Activated naive CD4-positive, alpha-beta T cell treated with anti-CD3 and anti-CD28 coated beads, Interleukin-2, amount 10 ng/mL, durations not matched to agents 5 hours and 36 hours (primary cell): ENCODE results near the gene CD68. TPM values are rescaled to one million over a fixed set of nuclear protein-coding genes. Genes with fewer than 3 reads are reported as not detected.

Source experiments
- total RNA-seq, 2 experiments: library from RNA; stranded (reverse); gene quantifications; one replicate each; pipeline ENCODE4 v1.2.3, GENCODE V29; 2021

Gene CD68
- total RNA-seq, result 10 to 100 TPM in 1 of 2 experiments, 1 to 10 TPM in 1; 9.8 to 10.3 TPM

GRCh38 chr17:7579001-7579833 is at the start of gene CD68:
Gene CD68 (plus strand): TSS chr17:7579638. CDS start chr17:7579678, 40 bp downstream.

GRCh38 chr17:7548585-7549400 is 30.6 kb upstream of the CD68 start, which contains the start of gene TNFSF12:
Gene TNFSF12 (plus strand): TSS chr17:7549058. CDS start chr17:7549154, 96 bp downstream.

GRCh38 chr17:7558544-7559319 is 20.7 kb upstream of the CD68 start, which contains the start of gene TNFSF13:
Gene TNFSF13 (plus strand): TSS chr17:7558750. CDS start chr17:7559040, 290 bp downstream.

GRCh38 chr17:7561589-7562207 is 17.7 kb upstream of the CD68 start, which contains the start of gene SENP3:
Gene SENP3 (plus strand): TSS chr17:7561919. CDS start chr17:7563077, 1,158 bp downstream.

GRCh38 chr17:7583253-7584109 is 4.0 kb downstream of the CD68 start, which contains the start of gene MPDU1:
Gene MPDU1 (plus strand): TSS chr17:7583852. CDS start chr17:7583863, 11 bp downstream.

GRCh38 chr17:7589891-7590691 is 10.7 kb downstream of the CD68 start, which contains the start of gene SOX15:
Gene SOX15 (minus strand): TSS chr17:7590094. CDS start chr17:7589676, 418 bp downstream.

DNA sequence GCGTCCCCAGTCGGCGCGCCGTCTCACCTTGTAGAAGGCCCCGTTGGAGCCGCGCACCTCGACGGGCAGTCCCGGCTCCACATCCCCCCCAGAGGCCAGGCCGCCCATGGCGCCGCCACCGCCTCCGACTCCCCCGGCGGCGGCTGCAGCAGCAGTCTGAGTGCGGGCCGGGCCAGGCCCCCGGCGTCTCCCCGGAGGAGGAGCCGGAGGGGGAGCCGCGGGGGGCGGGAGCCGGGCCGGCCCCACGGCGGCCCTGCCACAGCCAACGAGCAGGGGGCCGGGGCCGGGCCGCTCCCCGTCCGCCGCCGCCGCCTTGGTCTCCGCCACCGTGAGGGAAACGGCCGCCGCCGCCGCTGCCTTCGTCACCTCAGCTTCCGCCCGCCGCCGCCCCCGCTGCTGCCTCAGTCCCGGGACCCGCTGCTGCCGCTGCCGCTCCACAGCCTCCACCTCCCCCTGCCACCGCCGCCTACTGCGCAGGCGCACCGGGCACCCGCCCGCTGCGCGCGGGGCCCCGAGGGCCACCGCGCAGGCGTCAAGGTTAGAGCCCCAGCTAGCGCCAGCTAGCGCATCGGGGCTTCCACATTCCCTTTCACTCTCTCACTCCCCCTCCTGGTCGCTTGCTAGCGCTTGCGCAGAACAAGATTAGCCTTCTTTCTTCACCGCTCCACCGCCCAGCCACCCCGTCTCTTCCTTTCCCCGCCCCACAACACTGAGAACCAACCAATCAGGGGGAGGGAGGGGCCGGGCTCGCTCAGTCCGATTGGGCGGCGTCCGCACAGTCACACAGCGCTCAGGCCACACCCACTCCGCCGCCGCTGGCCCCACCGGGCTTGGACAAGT is 35.2 kb downstream of the CD68 start, which contains the start of gene FXR2:
Gene FXR2, minus strand, starts transcription at position 473 of the 840 bp plus-strand sequence. Its CDS starts 365 bp downstream, at position 108.

DNA sequence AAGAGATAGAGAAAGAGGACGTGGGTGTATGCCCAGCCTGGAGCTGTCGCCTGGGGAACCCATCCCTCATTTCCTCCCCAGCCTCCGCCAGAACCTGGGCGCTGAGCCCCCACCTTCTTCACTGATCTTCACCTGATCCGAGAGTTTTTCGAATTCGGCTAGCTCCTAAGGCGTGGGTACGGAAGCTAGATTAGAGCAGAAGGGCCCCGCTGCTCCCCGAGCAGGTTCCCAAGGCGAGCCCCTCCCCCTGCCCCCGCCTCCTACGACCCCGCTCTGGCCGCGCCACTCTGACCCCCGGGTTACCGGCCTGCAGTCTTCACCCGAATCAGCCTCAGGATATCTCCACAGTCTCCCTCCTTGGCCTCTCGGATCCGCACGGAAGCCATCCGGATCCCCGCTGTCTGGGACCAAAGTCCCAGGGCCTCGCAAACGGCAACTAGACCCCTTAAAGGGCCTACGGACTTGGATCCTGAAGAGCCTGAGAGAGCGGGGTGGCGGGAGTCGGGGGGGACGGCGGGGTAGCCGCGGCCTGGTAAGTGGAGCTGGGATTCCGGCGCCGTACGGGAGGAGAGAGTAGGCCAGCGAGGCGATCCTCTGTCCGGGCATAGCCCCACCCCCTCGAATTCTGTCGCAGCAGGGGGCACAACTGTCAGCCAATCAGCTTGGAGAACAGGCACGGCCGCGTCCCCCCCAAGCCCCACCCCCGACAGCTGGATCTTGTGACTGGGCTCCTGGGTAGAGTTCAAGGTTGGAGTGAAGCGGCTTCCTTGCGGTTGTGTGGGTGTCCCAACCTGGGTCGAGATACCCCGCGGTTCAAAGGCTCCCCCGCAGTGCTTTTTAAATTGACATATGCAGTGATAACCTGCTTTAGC is 48.0 kb downstream of the CD68 start, which contains the start of gene SAT2:
Gene SAT2, minus strand, starts transcription at position 572 of the 872 bp plus-strand sequence. Its CDS starts 186 bp downstream, at position 386.

DNA sequence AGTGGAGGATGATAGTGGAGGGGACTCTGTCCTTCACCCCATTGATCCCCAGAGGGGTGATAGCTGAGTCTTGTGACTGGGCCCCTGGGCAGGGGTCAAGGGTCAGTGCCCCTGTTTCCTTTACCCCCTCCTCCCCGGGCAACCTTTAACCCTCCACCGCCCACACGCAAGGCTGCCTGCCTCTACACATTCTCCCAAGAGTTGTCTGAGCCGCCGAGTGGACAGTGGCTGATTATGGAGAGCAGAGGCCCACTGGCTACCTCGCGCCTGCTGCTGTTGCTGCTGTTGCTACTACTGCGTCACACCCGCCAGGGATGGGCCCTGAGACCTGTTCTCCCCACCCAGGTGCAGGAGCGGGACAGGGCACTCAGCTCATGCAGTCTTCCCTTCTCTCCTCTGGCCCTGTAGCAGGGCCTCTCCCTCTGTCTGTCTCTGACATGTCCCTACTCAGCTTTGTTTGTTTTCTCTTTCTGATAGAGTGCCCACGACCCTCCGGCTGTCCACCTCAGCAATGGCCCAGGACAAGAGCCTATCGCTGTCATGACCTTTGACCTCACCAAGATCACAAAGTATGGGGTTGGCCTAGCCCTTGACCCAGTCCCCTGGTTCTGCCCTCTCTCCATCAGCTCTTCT is 50.6 kb downstream of the CD68 start, which contains the start of gene SHBG:
Gene SHBG, plus strand, starts transcription at position 197 of the 633 bp plus-strand sequence. Its CDS starts 38 bp downstream, at position 235.

Other genes starting within 250 kb of the CD68 start
- 100 to 1,000 TPM; 738 to 785 TPM for gene ACAP1, start 243.1 kb upstream of the CD68 start, total RNA-seq
- 1 to 10 TPM; 7.0 to 7.1 TPM for gene KCTD11, start 227.5 kb upstream of the CD68 start, total RNA-seq
- gene TMEM95, start 224.5 kb upstream of the CD68 start, total RNA-seq, result not detected
- gene TNK1, start 198.5 kb upstream of the CD68 start, total RNA-seq, result 1 to 10 TPM; 1.6 to 1.9 TPM
- 100 to 1,000 TPM; 159 to 160 TPM for gene PLSCR3, start 185.1 kb upstream of the CD68 start, total RNA-seq
- gene TMEM256, start 175.5 kb upstream of the CD68 start, total RNA-seq, result 10 to 100 TPM; 66.2 to 67.9 TPM
- gene NLGN2, start 171.8 kb upstream of the CD68 start, total RNA-seq, result 1 to 10 TPM; 4.9 to 5.1 TPM
- not detected for gene SPEM1, start 159.3 kb upstream of the CD68 start, total RNA-seq
- not detected for gene SPEM2, start 154.0 kb upstream of the CD68 start, total RNA-seq
- not detected for gene SPEM3, start 150.8 kb upstream of the CD68 start, total RNA-seq
- 10 to 100 TPM; 16.3 to 17.0 TPM for gene TMEM102, start 144.2 kb upstream of the CD68 start, total RNA-seq
- gene FGF11, start 140.1 kb upstream of the CD68 start, total RNA-seq, result 10 to 100 TPM; 21.3 to 21.6 TPM
- 10 to 100 TPM; 15.3 to 19.0 TPM for gene CHRNB1, start 134.6 kb upstream of the CD68 start, total RNA-seq
- 10 to 100 TPM; 29.0 to 29.5 TPM for gene ZBTB4, start 100.0 kb upstream of the CD68 start, total RNA-seq
- gene SLC35G6, start 98.2 kb upstream of the CD68 start, total RNA-seq, result not detected
- 100 to 1,000 TPM; 174 to 175 TPM for gene POLR2A, start 95.3 kb upstream of the CD68 start, total RNA-seq
- 100 to 1,000 TPM; 100 to 103 TPM for gene TNFSF12, start 30.6 kb upstream of the CD68 start, total RNA-seq
- 1 to 10 TPM; 7.2 to 7.4 TPM for gene TNFSF13, start 20.9 kb upstream of the CD68 start, total RNA-seq
- gene SENP3, start 17.7 kb upstream of the CD68 start, total RNA-seq, result 10 to 100 TPM; 37.6 to 42.1 TPM
- gene MPDU1, start 4.2 kb downstream of the CD68 start, total RNA-seq, result 10 to 100 TPM; 52.8 to 56.0 TPM
- under 1 TPM; 0.17 to 0.38 TPM for gene SOX15, start 10.5 kb downstream of the CD68 start, total RNA-seq
- gene FXR2, start 35.3 kb downstream of the CD68 start, total RNA-seq, result 10 to 100 TPM; 29.3 to 32.6 TPM
- gene SAT2, start 48.2 kb downstream of the CD68 start, total RNA-seq, result 10 to 100 TPM; 32.7 to 38.7 TPM
- not detected for gene SHBG, start 50.5 kb downstream of the CD68 start, total RNA-seq
- under 1 TPM; 0.17 to 0.18 TPM for gene ATP1B2, start 71.3 kb downstream of the CD68 start, total RNA-seq
- 100 to 1,000 TPM; 147 to 148 TPM for gene TP53, start 107.9 kb downstream of the CD68 start, total RNA-seq
- 10 to 100 TPM; 12.5 to 13.4 TPM for gene WRAP53, start 108.8 kb downstream of the CD68 start, total RNA-seq
- gene EFNB3, start 125.6 kb downstream of the CD68 start, total RNA-seq, result not detected
- gene DNAH2, start 138.1 kb downstream of the CD68 start, total RNA-seq, result not detected